ENCODE data around the gene PTTG1IP. TPM values are rescaled to one million over a fixed set of nuclear protein-coding genes. Genes with fewer than 3 reads are reported as not detected.
A peak's percentile ranks its signal among the peaks of the same experiment; 100 is the strongest.

PTTG1IP gene
- total and polyA plus RNA-seq, 2 of the 13 experiments (the other 11 are each of a cell fraction or from before 2014, with no cell fraction given), result 161 to 700 TPM

- no peak for TF ChIP-seq ZNF747 (CRISPR knock-in tag; IDR thresholded peaks at IDR 0.05; ENCODE audit: borderline replicate concordance)
- no peak for TF ChIP-seq WIZ (CRISPR knock-in tag; IDR thresholded peaks at IDR 0.05)
- no peak for TF ChIP-seq REXO4 (CRISPR knock-in tag; IDR thresholded peaks at IDR 0.05; ENCODE audit: borderline replicate concordance)
- no peak for TF ChIP-seq FOXA3 (CRISPR knock-in tag; IDR thresholded peaks at IDR 0.05)
- TF ChIP-seq, protein P1, sequence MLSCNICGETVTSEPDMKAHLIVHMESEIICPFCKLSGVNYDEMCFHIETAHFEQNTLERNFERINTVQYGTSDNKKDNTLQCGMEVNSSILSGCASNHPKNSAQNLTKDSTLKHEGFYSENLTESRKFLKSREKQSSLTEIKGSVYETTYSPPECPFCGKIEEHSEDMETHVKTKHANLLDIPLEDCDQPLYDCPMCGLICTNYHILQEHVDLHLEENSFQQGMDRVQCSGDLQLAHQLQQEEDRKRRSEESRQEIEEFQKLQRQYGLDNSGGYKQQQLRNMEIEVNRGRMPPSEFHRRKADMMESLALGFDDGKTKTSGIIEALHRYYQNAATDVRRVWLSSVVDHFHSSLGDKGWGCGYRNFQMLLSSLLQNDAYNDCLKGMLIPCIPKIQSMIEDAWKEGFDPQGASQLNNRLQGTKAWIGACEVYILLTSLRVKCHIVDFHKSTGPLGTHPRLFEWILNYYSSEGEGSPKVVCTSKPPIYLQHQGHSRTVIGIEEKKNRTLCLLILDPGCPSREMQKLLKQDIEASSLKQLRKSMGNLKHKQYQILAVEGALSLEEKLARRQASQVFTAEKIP (CRISPR knock-in tag; IDR thresholded peaks at IDR 0.05; ENCODE audit: borderline replicate concordance), result no peak
- no peak for TF ChIP-seq TEAD3 (CRISPR knock-in tag; optimal IDR thresholded peaks at IDR 0.05; ENCODE audit: borderline replicate concordance)
- TF ChIP-seq ZGPAT (CRISPR knock-in tag; IDR thresholded peaks at IDR 0.05), result no peak; the same call in 1 of the 2 replicates
- no peak for TF ChIP-seq DDIT3 (CRISPR knock-in tag; IDR thresholded peaks at IDR 0.05)
- TF ChIP-seq ERF (CRISPR knock-in tag; IDR thresholded peaks at IDR 0.05), result no peak
- no peak for TF ChIP-seq AGO1 (IDR thresholded peaks at IDR 0.05; ENCODE audit: low read depth, low read length, poor library complexity, severe bottlenecking)
- TF ChIP-seq ZNF879 (CRISPR knock-in tag; IDR thresholded peaks at IDR 0.05), result no peak
- TF ChIP-seq CENPT (CRISPR knock-in tag; IDR thresholded peaks at IDR 0.05; ENCODE audit: low read depth), result no peak
- TF ChIP-seq, protein P2, sequence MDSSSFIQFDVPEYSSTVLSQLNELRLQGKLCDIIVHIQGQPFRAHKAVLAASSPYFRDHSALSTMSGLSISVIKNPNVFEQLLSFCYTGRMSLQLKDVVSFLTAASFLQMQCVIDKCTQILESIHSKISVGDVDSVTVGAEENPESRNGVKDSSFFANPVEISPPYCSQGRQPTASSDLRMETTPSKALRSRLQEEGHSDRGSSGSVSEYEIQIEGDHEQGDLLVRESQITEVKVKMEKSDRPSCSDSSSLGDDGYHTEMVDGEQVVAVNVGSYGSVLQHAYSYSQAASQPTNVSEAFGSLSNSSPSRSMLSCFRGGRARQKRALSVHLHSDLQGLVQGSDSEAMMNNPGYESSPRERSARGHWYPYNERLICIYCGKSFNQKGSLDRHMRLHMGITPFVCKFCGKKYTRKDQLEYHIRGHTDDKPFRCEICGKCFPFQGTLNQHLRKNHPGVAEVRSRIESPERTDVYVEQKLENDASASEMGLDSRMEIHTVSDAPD (CRISPR knock-in tag; IDR thresholded peaks at IDR 0.05), result no peak
- no peak for TF ChIP-seq ZSCAN29 (CRISPR knock-in tag; conservative IDR thresholded peaks at IDR 0.05)
- TF ChIP-seq CHCHD3 (CRISPR knock-in tag; IDR thresholded peaks at IDR 0.05), result no peak
- TF ChIP-seq SIX4 (CRISPR knock-in tag; IDR thresholded peaks at IDR 0.05), result no peak
- TF ChIP-seq SRSF9 (IDR thresholded peaks at IDR 0.05; ENCODE audit: borderline replicate concordance, insufficient read depth, low read depth, low read length, poor library complexity, severe bottlenecking), result no peak
- no peak for TF ChIP-seq RNF2 (conservative IDR thresholded peaks at IDR 0.05; ENCODE audit: low read depth)
- TF ChIP-seq ZNF30 (CRISPR knock-in tag; IDR thresholded peaks at IDR 0.05), result no peak
- TF ChIP-seq CEBPG (CRISPR knock-in tag; IDR thresholded peaks at IDR 0.05), result no peak
- TF ChIP-seq TBX2 (CRISPR knock-in tag; IDR thresholded peaks at IDR 0.05; ENCODE audit: borderline replicate concordance), result peak; percentile 35; the same call in 1 of the 2 replicates
- TF ChIP-seq ZSCAN30 (CRISPR knock-in tag; IDR thresholded peaks at IDR 0.05), result no peak
- no peak for TF ChIP-seq ZNF468 (CRISPR knock-in tag; IDR thresholded peaks at IDR 0.05)
- no peak for TF ChIP-seq ZNF143 (CRISPR knock-in tag; IDR thresholded peaks at IDR 0.05)
- TF ChIP-seq SNRNP70 (IDR thresholded peaks at IDR 0.05; ENCODE audit: low read depth, low read length), result no peak
- no peak for TF ChIP-seq ZNF496 (CRISPR knock-in tag; IDR thresholded peaks at IDR 0.05; ENCODE audit: insufficient replicate concordance)
Observed at GRCh38 chr21:44817914-44818639, 55.4 kb downstream of the PTTG1IP start, which contains the start of gene SUMO3 (continued).

All from HepG2 (cell line).